Activated T-cell treated with anti-CD3 and anti-CD28 coated beads, Interleukin-2, amount 50 U/mL, for 4 hours (primary cell): ENCODE results near the gene TRAPPC5. TPM values are rescaled to one million over a fixed set of nuclear protein-coding genes. Genes with fewer than 3 reads are reported as not detected.

Experiments used
- ATAC-seq, 2 donors: fragments of 200-7000 bp; cut with Tn5 transposase; one replicate each; pipeline ENCODE4 v1.10.0; 2021
- DNase-seq: peaks from one replicate; pipeline ENCODE4 v3.0.0-alpha.2; 2020
- H3K27me3 Mint-ChIP-seq: one replicate; pipeline ENCODE4 v1.8.0; 2021; ENCODE audit warnings: low read depth, mixed read lengths
- H3K36me3 Mint-ChIP-seq: one replicate; pipeline ENCODE4 v1.8.0; 2022; ENCODE audit warnings: mixed read lengths; ENCODE audit not compliant: insufficient read depth
- H3K4me1 Mint-ChIP-seq: one replicate; pipeline ENCODE4 v1.8.0; 2021; ENCODE audit warnings: low read depth, mixed read lengths
- H3K4me3 Mint-ChIP-seq: one replicate; pipeline ENCODE4 v1.8.0; 2021; ENCODE audit warnings: mild to moderate bottlenecking, moderate library complexity, mixed read lengths
- H3K9me3 Mint-ChIP-seq: one replicate; pipeline ENCODE4 v1.8.0; 2021; ENCODE audit warnings: mixed read lengths
- total RNA-seq, 3 donors: library from RNA; stranded (reverse); gene quantifications; one replicate each; pipeline ENCODE4 v1.2.1, GENCODE V29; 2021

The TRAPPC5 gene
- total RNA-seq, 3 donors from 2014 or later: 81.3 to 112 (median 89.8) TPM

DNA sequence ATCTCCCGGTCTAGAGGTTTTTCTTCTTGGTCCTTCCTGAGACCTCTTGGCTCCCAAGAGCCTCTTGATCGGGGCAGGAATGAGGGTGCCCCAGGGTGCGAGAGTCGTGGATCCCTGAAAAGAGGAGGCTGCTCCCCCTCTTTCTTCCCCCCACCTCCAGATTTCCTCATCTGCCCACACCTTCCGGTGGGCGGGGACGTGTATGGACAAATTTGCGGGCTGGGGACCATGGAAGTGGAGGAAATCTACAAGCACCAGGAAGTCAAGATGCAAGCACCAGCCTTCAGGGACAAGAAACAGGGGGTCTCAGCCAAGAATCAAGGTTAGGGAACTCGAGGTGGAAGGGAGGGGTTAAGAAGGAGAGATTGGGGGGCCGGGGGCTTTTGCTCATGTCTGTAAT lies 3.8 kb upstream of the TRAPPC5 start, which contains the start of gene MCEMP1:
MCEMP1 (plus strand) TSS at position 237 of the 400 bp plus-strand sequence; CDS start at position 268, 31 bp downstream.
- peaks cover 48% of the 10 kb centered on the region for H3K4me1 Mint-ChIP-seq
- peaks cover 47% of the 10 kb centered on the region for H3K27me3 Mint-ChIP-seq
- ATAC-seq: no peak

GRCh38 chr19:7677669-7678311 lies 2.8 kb upstream of the TRAPPC5 start:
- Mint-ChIP-seq H3K9me3 (no peaks in the 10 kb centered on the region), H3K36me3 (no peaks in the 10 kb centered on the region), H3K4me3 (no peak overlapping the region), H3K4me1 (peaks cover 49% of the 10 kb centered on the region), H3K27me3 (peaks cover 43% of the 10 kb centered on the region)
- no peak for DNase-seq
- no peak for ATAC-seq

More for the DNA sequence above, 3.8 kb upstream of the TRAPPC5 start, which contains the start of gene MCEMP1:
- Mint-ChIP-seq H3K4me3 (no peak within 1 kb of the TSS), H3K36me3 (no peaks in the 10 kb centered on the region), H3K9me3 (no peaks in the 10 kb centered on the region)
- DNase-seq: no peak

DNA sequence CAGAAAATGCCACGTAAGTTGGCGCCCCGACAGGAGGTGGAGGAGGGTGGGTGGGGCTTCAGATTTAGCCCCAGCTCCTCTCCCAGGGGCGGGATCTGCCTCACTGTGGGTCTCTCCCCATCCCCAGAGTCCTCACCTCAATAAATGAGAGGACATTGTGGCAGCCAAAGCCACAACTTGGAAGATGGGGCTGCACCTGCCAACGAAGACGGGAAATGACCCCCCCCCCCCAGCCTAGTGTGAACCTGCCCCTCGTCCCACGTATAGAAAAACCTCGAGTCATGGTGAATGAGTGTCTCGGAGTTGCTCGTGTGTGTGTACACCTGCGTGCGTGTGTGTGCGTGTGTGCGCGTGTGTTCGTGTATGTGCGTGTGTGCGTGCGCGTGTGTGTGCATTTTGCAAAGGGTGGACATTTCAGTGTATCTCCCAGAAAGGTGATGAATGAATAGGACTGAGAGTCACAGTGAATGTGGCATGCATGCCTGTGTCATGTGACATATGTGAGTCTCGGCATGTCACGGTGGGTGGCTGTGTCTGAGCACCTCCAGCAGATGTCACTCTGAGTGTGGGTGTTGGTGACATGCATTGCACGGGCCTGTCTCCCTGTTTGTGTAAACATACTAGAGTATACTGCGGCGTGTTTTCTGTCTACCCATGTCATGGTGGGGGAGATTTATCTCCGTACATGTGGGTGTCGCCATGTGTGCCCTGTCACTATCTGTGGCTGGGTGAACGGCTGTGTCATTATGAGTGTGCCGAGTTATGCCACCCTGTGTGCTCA lies 1.5 kb upstream of the TRAPPC5 start:
- DNase-seq (peak; percentile 55), ATAC-seq (peak; percentile 62 to 64)
- Mint-ChIP-seq H3K4me3 (peak overlapping the region; percentile 68), H3K36me3 (no peaks in the 10 kb centered on the region), H3K9me3 (no peaks in the 10 kb centered on the region), H3K4me1 (peaks cover 49% of the 10 kb centered on the region), H3K27me3 (peaks cover 37% of the 10 kb centered on the region)

DNA sequence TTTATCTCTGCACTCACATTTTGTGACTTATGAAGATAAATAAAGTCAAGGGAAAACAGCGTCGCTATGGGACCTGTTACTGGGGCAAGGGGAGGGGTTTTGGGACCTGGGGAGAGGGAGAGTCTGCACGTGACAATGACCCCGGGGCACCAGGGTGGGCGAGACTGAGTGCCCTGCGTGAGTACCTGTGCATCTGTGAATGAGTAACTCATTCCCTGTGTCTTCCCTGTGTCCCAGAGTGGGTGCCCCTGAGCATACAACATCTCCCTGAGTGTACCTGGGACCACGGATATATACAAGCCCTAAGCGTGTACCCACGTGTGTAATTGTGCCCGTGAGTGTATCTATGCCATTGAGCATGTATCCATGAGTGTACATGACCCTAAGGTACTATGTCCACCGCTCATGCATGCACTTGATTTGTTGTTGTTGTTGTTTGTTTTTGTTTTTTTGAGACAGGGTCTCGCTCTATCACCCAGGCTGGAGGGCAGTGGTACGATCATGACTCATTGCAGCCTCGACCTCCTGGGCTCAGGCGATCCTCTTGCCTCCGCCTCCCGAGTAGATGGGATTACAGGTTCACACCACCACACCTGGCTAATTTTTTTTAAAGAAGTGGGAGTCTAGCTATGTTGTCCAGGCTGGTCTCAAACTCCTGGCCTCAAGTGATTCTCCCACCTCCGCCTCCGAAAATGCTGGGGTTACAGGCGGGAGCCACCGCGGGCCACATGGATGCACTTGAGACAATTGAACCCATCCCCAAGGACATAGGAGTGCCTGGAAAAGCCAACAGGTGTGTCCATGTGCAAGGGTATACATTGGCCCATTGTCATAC lies 645 bp upstream of the TRAPPC5 start:
- H3K4me1 Mint-ChIP-seq: peaks cover 45% of the 10 kb centered on the region

DNA sequence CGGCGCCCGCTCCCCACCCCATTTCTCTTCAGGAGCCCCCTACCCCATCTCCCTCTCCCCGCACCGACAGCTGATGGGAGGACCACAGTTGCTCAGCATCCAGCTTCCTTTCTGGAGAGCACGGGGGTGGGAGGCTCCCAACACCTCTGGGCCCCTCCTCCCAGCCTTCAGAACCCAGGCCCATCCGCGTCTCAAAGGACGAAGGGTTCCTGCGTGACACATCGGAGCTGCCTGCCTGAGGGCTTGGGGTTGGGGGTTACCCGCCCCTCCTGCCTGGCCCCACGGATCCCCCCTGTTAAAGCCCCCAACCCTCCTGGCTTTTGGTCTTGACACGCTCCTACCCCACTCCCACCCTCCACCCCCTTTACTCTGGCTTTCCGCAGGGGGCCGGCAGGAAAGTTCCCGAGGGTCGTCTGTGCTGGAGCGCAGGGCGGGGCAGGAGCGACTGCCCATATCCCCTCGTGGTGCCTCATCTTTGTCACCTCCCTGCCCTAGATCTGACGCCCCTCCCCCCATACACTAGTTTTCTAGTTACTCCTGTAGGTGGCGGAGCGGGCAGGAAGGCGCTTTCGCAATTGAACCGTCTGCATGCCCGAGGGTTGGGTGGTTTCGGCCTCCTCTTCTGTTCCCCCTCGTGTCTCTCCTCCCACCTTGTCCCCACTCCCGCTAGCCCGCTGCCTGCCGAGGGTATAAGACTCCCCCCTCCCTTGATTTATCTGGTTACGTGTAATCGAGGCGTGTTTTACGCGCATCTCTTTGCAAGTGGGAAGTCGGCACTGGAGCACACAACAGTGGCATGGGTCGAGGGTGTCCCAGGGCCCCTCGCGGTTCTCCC lies 924 bp downstream of the TRAPPC5 start:
- ATAC-seq (peak; percentile 56 to 58), DNase-seq (peak; percentile 82)
- no peaks in the 10 kb centered on the region for H3K36me3 Mint-ChIP-seq
- peaks cover 38% of the 10 kb centered on the region for H3K4me1 Mint-ChIP-seq
- no peaks in the 10 kb centered on the region for H3K9me3 Mint-ChIP-seq
- peaks cover 17% of the 10 kb centered on the region for H3K27me3 Mint-ChIP-seq
- H3K4me3 Mint-ChIP-seq: peak overlapping the region; percentile 93

More for the DNA sequence above, 645 bp upstream of the TRAPPC5 start:
- peaks cover 30% of the 10 kb centered on the region for H3K27me3 Mint-ChIP-seq
- H3K4me3 Mint-ChIP-seq: peak overlapping the region; percentile 69
- H3K36me3 Mint-ChIP-seq: no peaks in the 10 kb centered on the region
- ATAC-seq: no peak
- DNase-seq: no peak
- no peaks in the 10 kb centered on the region for H3K9me3 Mint-ChIP-seq

DNA sequence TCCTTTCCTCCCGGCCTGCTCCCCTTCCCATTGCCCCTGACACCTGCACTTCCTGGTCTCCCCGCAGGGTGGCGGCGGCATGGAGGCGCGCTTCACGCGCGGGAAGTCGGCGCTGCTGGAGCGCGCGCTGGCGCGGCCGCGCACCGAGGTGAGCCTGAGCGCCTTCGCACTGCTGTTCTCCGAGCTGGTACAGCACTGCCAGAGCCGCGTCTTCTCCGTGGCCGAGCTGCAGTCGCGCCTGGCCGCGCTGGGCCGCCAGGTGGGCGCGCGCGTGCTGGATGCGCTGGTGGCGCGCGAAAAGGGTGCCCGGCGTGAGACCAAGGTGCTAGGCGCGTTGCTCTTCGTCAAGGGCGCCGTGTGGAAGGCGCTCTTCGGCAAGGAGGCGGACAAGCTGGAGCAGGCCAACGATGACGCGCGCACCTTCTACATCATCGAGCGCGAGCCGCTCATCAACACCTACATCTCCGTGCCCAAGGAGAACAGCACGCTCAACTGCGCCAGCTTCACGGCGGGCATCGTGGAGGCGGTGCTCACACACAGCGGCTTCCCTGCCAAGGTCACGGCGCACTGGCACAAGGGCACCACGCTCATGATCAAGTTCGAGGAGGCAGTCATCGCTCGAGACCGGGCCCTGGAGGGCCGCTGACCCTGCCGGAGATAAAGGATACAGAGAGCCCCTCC lies 1.7 kb downstream of the TRAPPC5 start:
- no peaks in the 10 kb centered on the region for H3K9me3 Mint-ChIP-seq
- no peaks in the 10 kb centered on the region for H3K36me3 Mint-ChIP-seq
- DNase-seq: no peak
- ATAC-seq: no peak
- H3K4me3 Mint-ChIP-seq: peak overlapping the region; percentile 93
- H3K4me1 Mint-ChIP-seq: peaks cover 32% of the 10 kb centered on the region
- peaks cover 11% of the 10 kb centered on the region for H3K27me3 Mint-ChIP-seq

DNA sequence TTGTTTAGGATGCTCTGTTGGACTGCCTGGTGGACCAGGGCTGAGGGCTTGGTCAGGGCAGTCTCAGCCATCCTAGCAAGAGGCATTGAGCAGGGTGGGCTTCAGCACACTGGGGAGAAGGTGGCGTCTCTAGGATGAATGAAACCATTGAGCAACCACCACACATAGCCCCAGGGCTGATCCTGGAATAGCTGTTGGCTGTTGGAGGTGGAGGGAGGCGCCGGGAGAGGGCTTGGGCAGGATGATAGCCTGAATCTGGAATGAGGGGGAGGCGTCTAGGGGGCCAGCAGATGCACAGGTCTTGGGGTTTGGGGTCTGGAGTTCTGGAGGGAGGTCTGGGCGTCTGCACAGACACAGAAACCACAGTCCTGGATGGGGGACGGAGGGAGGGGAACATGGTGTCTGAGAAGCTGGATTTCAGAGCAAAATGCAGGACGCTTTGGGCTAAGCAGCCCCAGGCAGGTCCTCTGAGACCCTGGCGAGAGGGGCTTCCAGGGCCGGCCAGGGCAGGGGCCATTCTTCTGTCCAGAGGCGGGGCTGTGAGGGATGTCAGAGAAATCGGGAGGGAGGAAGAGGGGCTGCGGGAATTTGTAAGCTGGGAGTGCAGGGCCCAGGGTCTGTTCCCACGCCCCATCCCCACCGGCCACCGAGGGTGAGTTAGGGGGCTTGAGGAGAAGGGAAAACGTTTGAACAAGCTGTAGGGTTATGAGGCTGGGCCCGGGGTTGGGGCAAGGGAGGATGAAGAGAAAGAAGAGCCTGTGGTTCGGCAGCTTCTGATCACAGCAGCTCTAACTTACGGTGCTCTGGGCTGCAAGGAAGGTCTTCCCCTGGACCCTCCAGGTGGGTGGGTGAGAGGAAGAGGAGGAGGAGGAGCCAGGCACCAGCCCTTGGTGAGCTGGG lies 5.2 kb downstream of the TRAPPC5 start:
- ATAC-seq: no peak
- H3K4me1 Mint-ChIP-seq: peaks cover 5% of the 10 kb centered on the region

DNA sequence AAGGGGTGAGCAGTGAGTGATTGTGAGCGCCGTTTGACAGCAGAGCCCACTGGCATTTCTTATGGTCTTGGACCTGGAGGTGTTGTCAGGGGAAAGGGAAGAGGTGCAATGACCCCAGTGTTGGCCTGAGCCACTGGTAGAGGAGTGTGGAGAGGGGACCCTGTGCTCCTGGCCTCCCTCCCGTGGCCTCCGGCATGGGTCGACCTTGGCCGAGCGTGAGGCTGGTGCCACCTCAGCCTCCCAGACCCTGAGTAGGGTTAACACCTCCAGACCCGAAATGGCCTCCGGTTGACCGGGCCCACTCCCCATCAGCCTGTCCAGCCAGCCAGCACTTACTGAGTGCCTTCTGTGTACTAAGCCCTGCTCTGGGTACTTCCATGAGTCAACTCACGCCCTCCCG lies 6.5 kb downstream of the TRAPPC5 start:
- no peak for ATAC-seq
- Mint-ChIP-seq H3K36me3 (no peaks in the 10 kb centered on the region), H3K27me3 (no peaks in the 10 kb centered on the region), H3K4me1 (no peaks in the 10 kb centered on the region), H3K4me3 (no peak overlapping the region), H3K9me3 (no peaks in the 10 kb centered on the region)
- no peak for DNase-seq

More for the DNA sequence above, 5.2 kb downstream of the TRAPPC5 start:
- no peak for DNase-seq
- no peaks in the 10 kb centered on the region for H3K27me3 Mint-ChIP-seq
- no peaks in the 10 kb centered on the region for H3K9me3 Mint-ChIP-seq
- no peak overlapping the region for H3K4me3 Mint-ChIP-seq
- no peaks in the 10 kb centered on the region for H3K36me3 Mint-ChIP-seq

- Mint-ChIP-seq H3K4me1 (no peaks in the 10 kb centered on the region), H3K36me3 (no peaks in the 10 kb centered on the region), H3K9me3 (no peaks in the 10 kb centered on the region), H3K27me3 (no peaks in the 10 kb centered on the region), H3K4me3 (no peak overlapping the region)
- ATAC-seq (no peak), DNase-seq (no peak)
Observed at GRCh38 chr19:7689165-7689564, 8.5 kb downstream of the TRAPPC5 start.

GRCh38 chr19:7690779-7691258 lies 10.2 kb downstream of the TRAPPC5 start:
- peaks cover 2% of the 10 kb centered on the region for H3K4me1 Mint-ChIP-seq
- H3K27me3 Mint-ChIP-seq: no peaks in the 10 kb centered on the region
- H3K4me3 Mint-ChIP-seq: no peak overlapping the region
- ATAC-seq (peak in 1 of 2 donors; percentile 49), DNase-seq (no peak)
- no peaks in the 10 kb centered on the region for H3K9me3 Mint-ChIP-seq
- no peaks in the 10 kb centered on the region for H3K36me3 Mint-ChIP-seq

- ATAC-seq: peak; percentile 56 to 63
- Mint-ChIP-seq H3K4me1 (peaks cover 3% of the 10 kb centered on the region), H3K4me3 (no peak overlapping the region), H3K36me3 (no peaks in the 10 kb centered on the region), H3K9me3 (no peaks in the 10 kb centered on the region), H3K27me3 (peaks cover 1% of the 10 kb centered on the region)
- no peak for DNase-seq
Observed at GRCh38 chr19:7691497-7691896, 10.9 kb downstream of the TRAPPC5 start.

DNA sequence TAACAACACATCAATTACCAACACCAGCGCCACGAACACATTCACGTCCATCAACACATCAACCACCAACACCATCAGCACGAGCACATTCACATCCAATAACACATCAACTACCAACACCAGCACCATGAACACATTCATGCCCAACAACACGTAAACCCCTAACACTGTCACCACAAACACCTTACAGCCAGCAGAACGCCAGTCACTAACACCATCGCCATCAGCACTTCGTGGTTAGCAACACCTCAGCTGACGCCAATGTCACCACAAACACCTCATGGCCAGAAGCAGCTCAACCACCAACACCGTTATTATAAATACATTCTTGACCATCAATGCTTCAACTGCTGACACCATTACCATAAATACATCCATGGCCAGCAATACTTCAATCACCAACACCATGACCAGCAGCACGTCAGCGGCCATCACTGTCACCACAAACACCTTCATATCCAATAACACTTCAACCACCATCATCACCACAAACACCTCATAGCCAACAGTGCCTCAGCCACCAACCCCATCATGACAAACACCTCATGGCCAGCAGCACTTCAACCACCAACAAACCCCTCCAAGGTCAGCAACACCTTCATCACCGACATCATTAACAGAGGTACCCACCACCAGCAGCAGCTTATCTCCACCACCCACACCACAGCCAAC lies 11.9 kb downstream of the TRAPPC5 start:
- ATAC-seq (peak; percentile 52 to 67), DNase-seq (no peak)
- Mint-ChIP-seq H3K36me3 (no peaks in the 10 kb centered on the region), H3K27me3 (peaks cover 2% of the 10 kb centered on the region), H3K4me3 (no peak overlapping the region), H3K4me1 (peaks cover 5% of the 10 kb centered on the region), H3K9me3 (no peaks in the 10 kb centered on the region)
